GM18499 (cell line): Measurements from ENCODE around the gene UBE2O.

Experiments used
- ATAC-seq: cut with Tn5 transposase; IDR thresholded peaks from one replicate; pipeline ENCODE4 v1.9.1; 2021; ENCODE audit warnings: moderate number of reproducible peaks; ENCODE audit not compliant: insufficient read depth, unreplicated experiment

Gene UBE2O

GRCh38 chr17:76468634-76469010 is 15.7 kb upstream of the UBE2O start:
- no peak for ATAC-seq

- no peak for ATAC-seq
Observed at GRCh38 chr17:76467809-76468633, 15.1 kb upstream of the UBE2O start.

DNA sequence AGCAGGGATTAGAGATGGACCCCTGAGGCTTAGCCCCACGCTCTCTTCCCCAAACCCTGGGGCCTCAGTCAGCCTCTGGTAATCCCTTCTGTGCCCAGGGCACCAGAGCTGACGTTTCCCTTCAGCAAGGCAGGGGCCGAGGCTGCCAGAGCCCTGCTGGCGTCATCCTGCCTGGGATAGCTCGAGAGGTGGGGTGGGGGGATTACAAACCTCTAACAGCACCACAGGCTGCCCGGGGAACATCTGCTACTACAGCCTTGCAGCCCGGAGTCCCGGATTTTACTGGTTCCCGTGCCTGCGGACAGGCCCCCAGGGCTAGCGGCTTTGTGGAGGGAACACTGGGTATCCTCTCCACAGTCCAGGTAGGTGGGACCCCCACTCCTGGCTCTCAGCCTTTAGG is 14.4 kb upstream of the UBE2O start, which contains the start of gene AANAT:
TSS of gene AANAT (plus strand) at position 238 of the 400 bp plus-strand sequence. CDS start 1,144 bp downstream, outside the sequence.
- ATAC-seq: no peak

GRCh38 chr17:76466775-76467130 is 13.8 kb upstream of the UBE2O start:
- no peak for ATAC-seq

DNA sequence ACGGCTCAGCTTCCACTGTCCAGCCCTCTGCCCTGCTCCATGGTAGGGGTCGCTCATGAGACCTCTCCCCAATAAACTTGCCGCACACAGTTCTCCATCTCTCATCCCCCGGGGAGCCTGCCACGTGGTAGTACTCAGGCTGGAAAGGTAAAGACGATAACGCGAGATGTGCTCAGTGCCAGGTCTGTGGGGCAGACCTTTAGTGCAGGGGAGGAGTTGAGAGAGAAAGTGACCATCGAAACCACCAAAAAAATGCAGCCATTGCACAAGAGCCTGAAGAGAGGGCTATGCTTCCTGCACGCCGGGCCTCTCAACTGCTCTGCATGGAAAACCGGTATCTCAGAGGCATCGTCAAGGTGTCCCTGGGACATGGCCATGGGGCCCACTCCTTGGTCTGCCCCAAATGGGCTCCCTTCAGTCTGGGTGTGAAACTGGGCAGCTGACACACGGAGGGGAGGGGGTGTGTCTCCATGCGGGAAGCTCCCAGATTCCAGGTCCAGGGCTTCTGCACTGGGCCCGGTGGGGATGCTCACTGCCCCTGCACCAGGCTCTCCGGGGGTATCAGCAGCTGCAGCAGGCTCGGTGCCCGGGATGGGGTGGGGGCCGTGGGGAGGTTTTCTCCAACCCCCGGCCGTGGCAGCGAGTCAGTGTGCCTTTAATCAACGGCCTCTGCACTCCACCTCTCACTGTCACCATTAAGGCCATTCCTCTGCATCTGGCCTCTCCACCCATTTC is 9.8 kb upstream of the UBE2O start:
- no peak for ATAC-seq

- ATAC-seq: no peak
Observed at GRCh38 chr17:76461765-76462555, 9.0 kb upstream of the UBE2O start.

DNA sequence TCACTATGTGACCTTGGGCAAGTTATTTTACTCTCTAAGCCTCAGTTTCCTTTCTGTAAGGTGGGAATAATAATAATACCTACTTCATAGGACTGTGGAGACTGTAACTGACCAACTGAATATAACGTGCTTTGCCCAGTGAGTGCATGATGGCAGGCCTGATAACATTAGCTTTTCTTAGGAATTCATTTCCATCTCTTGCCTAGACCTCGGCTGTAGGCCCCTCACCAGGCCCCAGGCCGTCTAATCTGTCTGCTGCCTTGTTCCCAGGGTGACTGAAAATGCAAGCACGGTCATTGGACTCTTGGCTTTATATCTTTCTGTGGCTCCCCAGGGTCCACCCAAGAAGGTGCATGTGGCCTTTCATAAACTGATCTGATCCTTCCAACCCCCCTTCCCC is 6.7 kb upstream of the UBE2O start:
- ATAC-seq: no peak

DNA sequence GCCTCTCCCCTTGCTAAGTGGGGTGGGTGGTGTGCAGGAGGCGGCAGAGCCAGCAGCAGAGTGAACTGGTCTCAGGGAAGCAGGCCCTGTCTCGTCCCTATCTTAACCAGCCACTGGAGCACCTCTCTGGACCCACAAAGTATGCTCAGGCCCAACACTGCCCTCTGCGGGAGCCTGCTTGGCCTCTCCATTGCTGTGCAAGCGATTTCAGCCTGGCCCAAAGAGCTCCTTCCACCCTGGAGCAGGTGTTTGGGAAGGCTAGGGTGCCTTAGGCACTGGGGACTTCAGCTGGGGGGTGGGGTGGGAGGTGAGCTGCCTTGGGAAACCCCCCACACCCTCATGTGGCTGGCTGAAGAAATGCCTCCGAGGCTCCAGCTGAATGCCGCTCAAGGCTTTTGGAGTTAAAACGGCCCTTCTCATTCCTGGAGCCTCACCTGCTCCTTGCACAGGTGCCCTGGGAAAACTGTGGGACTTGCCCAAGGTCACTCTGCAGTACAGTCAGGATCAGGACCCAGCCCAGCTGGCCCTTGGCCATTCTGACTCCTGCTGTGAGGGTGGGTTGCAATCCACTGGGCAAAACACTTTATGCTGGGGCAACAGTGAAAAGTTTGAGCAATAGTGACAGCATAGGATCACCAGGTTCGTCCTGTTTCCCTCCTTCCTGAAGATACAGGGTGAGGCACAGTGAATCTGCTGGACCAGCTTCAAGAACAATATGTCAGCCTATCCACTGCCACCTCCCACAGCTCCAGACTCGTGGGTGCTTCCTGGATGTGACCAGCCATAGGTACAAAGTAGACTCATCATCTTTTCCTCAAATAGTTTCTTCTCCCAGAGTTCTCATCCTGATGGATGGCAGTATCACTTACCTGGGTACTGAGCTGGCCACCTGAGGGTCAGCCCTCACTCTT is 5.9 kb upstream of the UBE2O start:
- no peak for ATAC-seq

DNA sequence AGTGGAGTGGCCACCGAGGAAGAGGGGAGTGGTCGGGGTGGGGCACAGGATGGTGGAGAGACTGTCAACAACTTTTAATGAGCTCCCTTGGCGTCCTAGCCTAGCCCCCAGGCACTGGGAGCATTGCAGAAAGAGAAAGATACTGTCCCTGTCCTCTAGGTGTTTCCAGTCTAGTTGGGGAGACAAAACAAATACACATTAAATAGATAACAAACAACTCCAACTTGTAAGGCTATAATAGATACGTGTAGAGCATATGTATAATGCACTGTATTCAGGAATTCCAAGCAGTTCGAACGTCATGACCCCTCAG is 435 bp upstream of the UBE2O start:
- no peak for ATAC-seq

DNA sequence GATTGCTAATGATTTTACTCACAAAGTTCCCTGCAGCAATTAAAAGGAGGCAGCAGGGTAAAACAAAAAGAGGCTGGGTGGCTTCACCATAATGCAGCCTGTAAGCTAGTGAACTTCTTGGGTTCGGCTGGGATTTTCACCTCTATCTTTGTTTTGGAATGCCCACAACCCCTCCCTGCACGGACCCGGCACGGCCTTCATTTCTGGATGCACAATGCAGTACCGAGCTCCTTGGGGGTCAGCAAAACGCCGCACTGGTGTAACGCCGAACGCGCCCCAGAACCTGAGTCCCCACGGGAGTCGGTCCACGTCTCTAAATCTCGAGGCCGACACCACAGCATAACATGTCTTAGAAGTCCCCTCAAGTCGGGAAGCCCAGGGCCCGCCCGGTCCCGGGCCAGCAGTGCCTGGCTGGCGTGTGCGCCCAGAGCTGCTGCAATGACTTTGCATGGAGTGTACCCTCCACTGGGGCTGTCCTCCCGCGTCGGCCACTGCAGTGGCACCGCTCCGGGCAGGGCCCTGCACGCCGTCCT is 759 bp downstream of the UBE2O start:
- ATAC-seq: no peak

DNA sequence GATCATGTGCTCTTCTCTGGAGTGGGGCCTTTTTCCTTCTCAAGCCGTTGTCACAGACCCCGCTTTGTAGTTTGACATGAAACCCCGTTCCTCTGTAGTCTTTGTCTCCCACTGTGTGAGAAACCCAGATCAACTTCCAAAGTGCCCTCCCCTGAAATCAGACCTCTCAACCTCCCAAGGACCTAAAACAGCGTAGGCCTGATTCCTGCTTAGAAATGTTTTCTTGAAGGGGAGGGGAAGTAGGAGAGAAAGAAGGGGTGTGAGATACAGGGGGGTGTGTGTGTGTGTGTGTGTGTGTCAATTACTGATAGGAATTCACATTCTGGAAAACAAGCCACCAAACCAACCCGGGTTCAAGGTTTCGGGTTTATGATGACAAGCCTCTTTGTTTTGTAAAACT is 1.4 kb downstream of the UBE2O start:
- no peak for ATAC-seq

GRCh38 chr17:76449126-76449525 is 3.8 kb downstream of the UBE2O start:
- no peak for ATAC-seq

GRCh38 chr17:76447931-76448652 is 4.9 kb downstream of the UBE2O start:
- no peak for ATAC-seq

- ATAC-seq: no peak
Observed at GRCh38 chr17:76446449-76447231, 6.3 kb downstream of the UBE2O start.

GRCh38 chr17:76445697-76446448 is 7.1 kb downstream of the UBE2O start:
- no peak for ATAC-seq

GRCh38 chr17:76444518-76445311 is 8.2 kb downstream of the UBE2O start:
- ATAC-seq: no peak
